ENCODE measurements around the gene NNAT. TPM values are rescaled to one million over a fixed set of nuclear protein-coding genes. Genes with fewer than 3 reads are reported as not detected.

The NNAT gene
- total and polyA plus RNA-seq, 2 of the 8 experiments (the other 6 are each of a cell fraction or from before 2014, with no cell fraction given): 66.8 to 175 TPM

- Histone ChIP-seq H3K79me2 (ENCODE audit: control insufficient read depth in 1 of 2, insufficient read depth in 2 of 2, low read length in 2 of 2) (no peaks in the 10 kb centered on the region), H3K27ac (ENCODE audit: low read depth, low read length) (no peak overlapping the region), H2BK120ac (replicated peaks; ENCODE audit: low read depth, low read length) (no peak overlapping the region), H3K4me1 (replicated peaks in 1 of 4; ENCODE audit: control insufficient read depth in 3 of 4, insufficient read depth in 4 of 4, low read length in 3 of 4) (peaks cover 2 to 17% (median 8%) of the 10 kb centered on the region in 4 experiments), H2BK15ac (ENCODE audit: low read length) (no peak overlapping the region), H4K5ac (ENCODE audit: insufficient read length, low read depth, low read length) (no peak overlapping the region), H3K36me3 (ENCODE audit: control insufficient read depth in 2 of 4, insufficient read depth in 4 of 4, low read length in 3 of 4) (no peaks in the 10 kb centered on the region), H3K18ac (ENCODE audit: extremely low read depth, low read length) (no peak overlapping the region), H3K27me3 (replicated peaks in 1 of 4; ENCODE audit: control insufficient read depth in 3 of 4, extremely low read depth in 1 of 4, insufficient read depth in 3 of 4, low read length in 3 of 4) (no peaks in the 10 kb centered on the region; a peak in 1 of 7 replicates), H2BK12ac (ENCODE audit: low read depth, low read length) (no peak overlapping the region; the same call in 1 of the 2 replicates), H3K56ac (replicated peaks; ENCODE audit: insufficient read length, low read depth, low read length) (no peak overlapping the region), H3K4ac (replicated peaks; ENCODE audit: insufficient read length, low read depth, low read length) (no peak overlapping the region), H2BK5ac (ENCODE audit: low read depth, low read length) (no peak overlapping the region), H3K4me2 (ENCODE audit: insufficient read depth in 1 of 2, low read depth in 2 of 2, low read length in 2 of 2) (no peak overlapping the region), H4K91ac (replicated peaks; ENCODE audit: insufficient read length, low read length) (no peak overlapping the region), H3K23me2 (ENCODE audit: low read depth, low read length) (peaks cover 2% of the 10 kb centered on the region; the same call in 1 of the 2 replicates), H3K79me1 (ENCODE audit: low read depth, low read length) (no peaks in the 10 kb centered on the region), H3K23ac (ENCODE audit: insufficient read length) (no peak overlapping the region), H3K9ac (replicated peaks in 1 of 4; ENCODE audit: extremely low read depth in 1 of 4, low read depth in 3 of 4, low read length in 3 of 4) (no peak overlapping the region), H4K20me1 (replicated peaks in 1 of 2; ENCODE audit: control insufficient read depth in 1 of 2, insufficient read depth in 2 of 2, low read length in 2 of 2) (no peaks in the 10 kb centered on the region), H2AFZ (ENCODE audit: low read length) (no peak overlapping the region), H3K9me3 (ENCODE audit: insufficient read depth in 2 of 2, low read depth in 1 of 2, low read length in 1 of 2) (no peaks in the 10 kb centered on the region), H4K8ac (ENCODE audit: extremely low read depth, insufficient read depth, low read length) (no peak overlapping the region), H3K14ac (ENCODE audit: insufficient read length) (no peak overlapping the region), H3K4me3 (ENCODE audit: extremely low read depth in 1 of 4, insufficient read depth in 2 of 4, low read depth in 3 of 4, low read length in 4 of 4) (no peak overlapping the region), H2AK5ac (ENCODE audit: low read depth, low read length) (no peak overlapping the region), H2BK20ac (ENCODE audit: low read length) (0 out of 2 replicates have a peak overlapping the region, but pooled peaks have one; percentile 55)
- no peak for TF ChIP-seq RNF2 (IDR thresholded peaks at IDR 0.05; ENCODE audit: borderline replicate concordance, low read depth, low read length, missing control alignments, poor library complexity, severe bottlenecking)
- ChIA-PET POLR2A (ENCODE audit: partially characterized antibody) (no interaction called here), CTCF (ENCODE audit: partially characterized antibody) (interaction anchor here (0.6 kb wide), 1 partner anchor 409 kb away, joined by 4 read pairs; no protein-coding TSS in a partner anchor)
- 81% methylated on average over 6 of the region's 6 CpGs; no CpG with 5 or more reads in 1 of the 2 experiments for WGBS, 2 experiments (ENCODE audit: extremely low coverage in 1 of 2, insufficient coverage in 1 of 2, insufficient read length in 1 of 2, insufficient replicate concordance in 2 of 2, low coverage in 1 of 2, low lambda C conversion rate in 2 of 2, missing lambda C conversion rate in 1 of 2)
- FAIRE-seq: no peak
- DNase-seq (ENCODE audit: low read depth in 1 of 2, low spot score in 2 of 2): no peak
Measured at GRCh38 chr20:37571033-37571432, 50.0 kb downstream of the NNAT start.

Other genes with a start within 250 kb of the NNAT start
- 42.8 and 44.4 TPM in 2 replicates for gene MANBAL, start 231.6 kb upstream of the NNAT start, total RNA-seq (2021; fragmentation: NEBNext Ultra II Directional; extraction: Animal tissue kit (Norgen Biotek cat#: 25700))
- 120 and 140 TPM in 2 replicates for gene MANBAL, start 231.6 kb upstream of the NNAT start, polyA plus RNA-seq (2011; rRNA removed)
- 28.8 and 29.8 TPM in 2 replicates for gene SRC, start 175.1 kb upstream of the NNAT start, total RNA-seq (2021; fragmentation: NEBNext Ultra II Directional; extraction: Animal tissue kit (Norgen Biotek cat#: 25700))
- 27.6 and 35.4 TPM in 2 replicates for gene SRC, start 175.1 kb upstream of the NNAT start, polyA plus RNA-seq (2011; rRNA removed)
- gene BLCAP, start 6.6 kb downstream of the NNAT start, total RNA-seq (2021; fragmentation: NEBNext Ultra II Directional; extraction: Animal tissue kit (Norgen Biotek cat#: 25700)): 51.1 and 60.3 TPM in 2 replicates
- 69.2 and 72.2 TPM in 2 replicates for gene BLCAP, start 6.6 kb downstream of the NNAT start, polyA plus RNA-seq (2011; rRNA removed)
- gene CTNNBL1, start 172.8 kb downstream of the NNAT start, total RNA-seq (2021; fragmentation: NEBNext Ultra II Directional; extraction: Animal tissue kit (Norgen Biotek cat#: 25700)): 70.4 and 81.6 TPM in 2 replicates
- 14.4 and 19.6 TPM in 2 replicates for gene CTNNBL1, start 172.8 kb downstream of the NNAT start, polyA plus RNA-seq (2011; rRNA removed)